Suprapubic skin (tissue), 4 donors: Measurements from ENCODE around the gene CDH4. TPM values are rescaled to one million over a fixed set of nuclear protein-coding genes. Genes with fewer than 3 reads are reported as not detected.

ENCODE experiments used
- DNase-seq, 2 donors: peaks; one replicate each; pipeline ENCODE4 v3.0.0-alpha.2; 2019; ENCODE audit warnings: low spot score in 2 of 2
- H3K27ac ChIP-seq: fragments of 200-600 bp; sonication (generic); one replicate; pipeline ENCODE4 v1.5.1; 2019
- H3K27me3 ChIP-seq: fragments of 200-600 bp; sonication (generic); one replicate; pipeline ENCODE4 v1.5.1; 2019
- H3K36me3 ChIP-seq: fragments of 200-600 bp; sonication (generic); one replicate; pipeline ENCODE4 v1.5.1; 2019
- H3K4me1 ChIP-seq: fragments of 200-600 bp; sonication (generic); one replicate; pipeline ENCODE4 v1.5.1; 2019
- H3K4me3 ChIP-seq: fragments of 200-600 bp; sonication (generic); one replicate; pipeline ENCODE4 v1.5.1; 2019; ENCODE audit warnings: mild to moderate bottlenecking
- H3K9me3 ChIP-seq: fragments of 200-600 bp; sonication (generic); one replicate; pipeline ENCODE4 v1.5.1; 2019
- CTCF ChIP-seq, 2 donors: fragments of 200-600 bp in 1 of 2; fragments of 450-650 bp in 1 of 2; sonication (generic) in 1 of 2; IDR thresholded peaks; one replicate each; pipeline ENCODE4 v1.5.1; 2016 to 2019; ENCODE audit warnings: antibody characterized with exemption in 2 of 2, mild to moderate bottlenecking in 1 of 2, moderate library complexity in 1 of 2
- EP300 ChIP-seq: sonication (generic); formaldehyde crosslinking; IDR thresholded peaks from one replicate; pipeline ENCODE4 v1.6.1; 2017; ENCODE audit warnings: antibody characterized with exemption
- POLR2A ChIP-seq, 2 donors: fragments of 450-650 bp; IDR thresholded peaks; one replicate each; pipeline ENCODE4 v1.6.1; 2017; ENCODE audit warnings: antibody characterized with exemption in 2 of 2, mild to moderate bottlenecking in 2 of 2, moderate library complexity in 2 of 2
- POLR2AphosphoS5 ChIP-seq, 3 donors: sonication (generic); formaldehyde crosslinking; IDR thresholded peaks; one replicate each; pipeline ENCODE4 v1.6.1; 2017; ENCODE audit warnings: antibody characterized with exemption in 3 of 3
- WGBS: methylation state at CpG from one replicate; pipeline ENCODE4 v1.1.5; 2018; 5-methylcytosine and 5-hydroxymethylcytosine counted together
- total RNA-seq, 4 donors: library from RNA; depleted of rRNA; stranded (reverse); fragments of >200 nt; gene quantifications; one replicate each; pipeline ENCODE4 v1.1.0, GENCODE V29; 2016

The CDH4 gene
- total RNA-seq, 4 donors from 2014 or later, result 0.91 to 5.9 (median 2.6) TPM

GRCh38 chr20:61963885-61964674 is 712.0 kb downstream of the CDH4 start:
- WGBS, result 87% methylated on average over 8 of the region's 8 CpGs
- Histone ChIP-seq H3K27me3 (peaks cover 36% of the 10 kb centered on the region), H3K4me1 (peaks cover 10% of the 10 kb centered on the region), H3K27ac (no peak overlapping the region), H3K9me3 (no peaks in the 10 kb centered on the region), H3K4me3 (no peak overlapping the region), H3K36me3 (no peaks in the 10 kb centered on the region)
- DNase-seq, result no peak
- TF ChIP-seq EP300, result no peak
- TF ChIP-seq POLR2AphosphoS5 (IDR thresholded peaks at IDR 0.05), result no peak
- TF ChIP-seq CTCF (IDR thresholded peaks at IDR 0.05), result no peak
- TF ChIP-seq POLR2A (IDR thresholded peaks at IDR 0.05), result no peak

GRCh38 chr20:61964675-61965605 is 712.9 kb downstream of the CDH4 start:
- Histone ChIP-seq H3K27ac (no peak overlapping the region), H3K4me1 (peaks cover 10% of the 10 kb centered on the region), H3K36me3 (no peaks in the 10 kb centered on the region), H3K4me3 (no peak overlapping the region), H3K9me3 (no peaks in the 10 kb centered on the region), H3K27me3 (peaks cover 36% of the 10 kb centered on the region)
- WGBS, result 15% methylated on average over 31 of the region's 41 CpGs
- no peak for DNase-seq
- no peak for TF ChIP-seq POLR2AphosphoS5 (IDR thresholded peaks at IDR 0.05)
- TF ChIP-seq CTCF (IDR thresholded peaks at IDR 0.05), result no peak
- TF ChIP-seq EP300, result no peak
- TF ChIP-seq POLR2A (IDR thresholded peaks at IDR 0.05), result no peak

GRCh38 chr20:61965606-61966491 is 713.8 kb downstream of the CDH4 start:
- no peaks in the 10 kb centered on the region for H3K9me3 ChIP-seq
- H3K36me3 ChIP-seq, result no peaks in the 10 kb centered on the region
- WGBS, result 19% methylated on average over 5 of the region's 49 CpGs
- H3K27ac ChIP-seq, result no peak overlapping the region
- TF ChIP-seq POLR2A (IDR thresholded peaks at IDR 0.05), result no peak
- TF ChIP-seq EP300, result no peak
- no peak overlapping the region for H3K4me3 ChIP-seq
- no peak for DNase-seq
- peaks cover 10% of the 10 kb centered on the region for H3K4me1 ChIP-seq
- peaks cover 36% of the 10 kb centered on the region for H3K27me3 ChIP-seq

- DNase-seq, result no peak
- Histone ChIP-seq H3K4me1 (peaks cover 10% of the 10 kb centered on the region), H3K9me3 (no peaks in the 10 kb centered on the region), H3K4me3 (no peak overlapping the region), H3K27ac (no peak overlapping the region), H3K27me3 (peaks cover 36% of the 10 kb centered on the region), H3K36me3 (no peaks in the 10 kb centered on the region)
- TF ChIP-seq POLR2AphosphoS5 (IDR thresholded peaks at IDR 0.05) (no peak), CTCF (IDR thresholded peaks at IDR 0.05) (no peak), EP300 (no peak), POLR2A (IDR thresholded peaks at IDR 0.05) (no peak)
- WGBS, result 89% methylated on average over 5 of the region's 25 CpGs
Measured at GRCh38 chr20:61966492-61967244, 714.6 kb downstream of the CDH4 start.

GRCh38 chr20:61967300-61967699 is 715.2 kb downstream of the CDH4 start:
- H3K4me3 ChIP-seq, result no peak overlapping the region

More at GRCh38 chr20:61967300-61967699, 715.2 kb downstream of the CDH4 start:
- peaks cover 32% of the 10 kb centered on the region for H3K27me3 ChIP-seq
- peaks cover 3% of the 10 kb centered on the region for H3K36me3 ChIP-seq
- H3K27ac ChIP-seq, result no peak overlapping the region
- peaks cover 10% of the 10 kb centered on the region for H3K4me1 ChIP-seq
- H3K9me3 ChIP-seq, result no peaks in the 10 kb centered on the region
- TF ChIP-seq POLR2A (IDR thresholded peaks at IDR 0.05), result no peak
- 78% methylated on average over 5 of the region's 7 CpGs for WGBS
- DNase-seq, result no peak
